Loucy (cell line): ENCODE data around the gene BOC.

Experiments used
- H2AFZ ChIP-seq: fragments of 200-600 bp; sonication (generic); 2 replicates; pipeline ENCODE4 v1.6.0; 2016; ENCODE audit warnings: antibody characterized with exemption, mild to moderate bottlenecking, low read length, moderate library complexity
- H3F3A ChIP-seq: fragments of 200-600 bp; 2 replicates; pipeline ENCODE4 v1.6.0; 2016; ENCODE audit warnings: antibody characterized with exemption, low read depth, mild to moderate bottlenecking
- H3K27me3 ChIP-seq: fragments of 200-600 bp; sonication (generic); 2 replicates; pipeline ENCODE4 v1.6.1; 2014; ENCODE audit warnings: low read length, mild to moderate bottlenecking; ENCODE audit not compliant: insufficient read depth, poor library complexity, severe bottlenecking
- H3K36me3 ChIP-seq: fragments of 200-600 bp; sonication (generic); 2 replicates; pipeline ENCODE4 v1.6.1; 2016; ENCODE audit warnings: low read length; ENCODE audit not compliant: insufficient read depth
- H3K4me1 ChIP-seq: fragments of 200-600 bp; sonication (generic); 2 replicates; pipeline ENCODE4 v1.5.1; 2014; ENCODE audit warnings: low read length, mild to moderate bottlenecking; ENCODE audit not compliant: insufficient read depth, poor library complexity, severe bottlenecking
- H3K4me2 ChIP-seq: fragments of 200-600 bp; sonication (generic); 2 replicates; pipeline ENCODE4 v1.6.0; 2014; ENCODE audit warnings: antibody characterized with exemption, low read length, low read depth, mild to moderate bottlenecking; ENCODE audit not compliant: poor library complexity, severe bottlenecking
- H3K4me3 ChIP-seq: fragments of 200-600 bp; sonication (generic); 2 replicates; pipeline ENCODE4 v1.5.1; 2014; ENCODE audit warnings: low read length, mild to moderate bottlenecking, mixed read lengths; ENCODE audit not compliant: poor library complexity, severe bottlenecking
- H3K79me2 ChIP-seq: fragments of 200-600 bp; sonication (generic); 2 replicates; pipeline ENCODE4 v1.6.1; 2014; ENCODE audit warnings: low read length; ENCODE audit not compliant: insufficient read depth
- H3K9ac ChIP-seq: fragments of 200-600 bp; sonication (generic); 2 replicates; pipeline ENCODE4 v1.6.0; 2014; ENCODE audit warnings: mild to moderate bottlenecking, low read depth, low read length, moderate library complexity; ENCODE audit not compliant: poor library complexity, severe bottlenecking
- H3K9me2 ChIP-seq: fragments of 200-600 bp; sonication (generic); replicated peaks from 2 replicates; pipeline ENCODE4 v1.6.1; 2016; ENCODE audit warnings: low read depth, low read length, mixed read lengths
- H3K9me3 ChIP-seq: fragments of 200-600 bp; sonication (generic); 2 replicates; pipeline ENCODE4 v1.6.1; 2014; ENCODE audit warnings: mild to moderate bottlenecking, antibody characterized with exemption, low read length, low read depth; ENCODE audit not compliant: insufficient read depth
- H4K20me1 ChIP-seq: fragments of 200-600 bp; sonication (generic); 2 replicates; pipeline ENCODE4 v1.6.0; 2014; ENCODE audit warnings: antibody characterized with exemption, low read length, mild to moderate bottlenecking; ENCODE audit not compliant: insufficient read depth, poor library complexity, severe bottlenecking
- CTCF ChIP-seq: fragments of 200-600 bp; sonication (generic); conservative IDR thresholded peaks from 2 replicates; pipeline ENCODE4 v1.5.1; 2014; ENCODE audit warnings: mild to moderate bottlenecking, antibody characterized with exemption, low read length
- EZH2phosphoT487 ChIP-seq: fragments of 200-600 bp; IDR thresholded peaks from 2 replicates; pipeline ENCODE4 v1.6.1; 2018; ENCODE audit warnings: antibody characterized with exemption, mild to moderate bottlenecking, moderate library complexity, borderline replicate concordance

The BOC gene

GRCh38 chr3:113272385-113272779, 61.0 kb downstream of the BOC start:
- Histone ChIP-seq H3K79me2 (no peaks in the 10 kb centered on the region), H3K9me2 (no peaks in the 10 kb centered on the region), H4K20me1 (no peaks in the 10 kb centered on the region), H3K9me3 (no peaks in the 10 kb centered on the region), H3K36me3 (no peaks in the 10 kb centered on the region), H3K9ac (no peak overlapping the region), H3K27me3 (no peaks in the 10 kb centered on the region), H3K4me2 (no peak overlapping the region), H3K4me1 (no peaks in the 10 kb centered on the region), H2AFZ (no peak overlapping the region), H3F3A (no peaks in the 10 kb centered on the region), H3K4me3 (no peak overlapping the region)
- TF ChIP-seq CTCF (no peak), EZH2phosphoT487 (no peak)

GRCh38 chr3:113273011-113273410, 61.7 kb downstream of the BOC start:
- Histone ChIP-seq H3K4me1 (no peaks in the 10 kb centered on the region), H3K9me2 (no peaks in the 10 kb centered on the region)

GRCh38 chr3:113273604-113274378, 62.4 kb downstream of the BOC start:
- Histone ChIP-seq H3K4me3 (no peak overlapping the region), H3K79me2 (no peaks in the 10 kb centered on the region), H3K27me3 (no peaks in the 10 kb centered on the region), H2AFZ (no peak overlapping the region), H3K9me3 (no peaks in the 10 kb centered on the region), H3F3A (no peaks in the 10 kb centered on the region), H4K20me1 (no peaks in the 10 kb centered on the region), H3K9ac (no peak overlapping the region), H3K4me1 (no peaks in the 10 kb centered on the region), H3K36me3 (no peaks in the 10 kb centered on the region), H3K4me2 (no peak overlapping the region), H3K9me2 (no peaks in the 10 kb centered on the region)
- no peak for TF ChIP-seq EZH2phosphoT487
- TF ChIP-seq CTCF, result no peak

More at GRCh38 chr3:113273011-113273410, 61.7 kb downstream of the BOC start:
- H3K4me3 ChIP-seq, result no peak overlapping the region
- no peaks in the 10 kb centered on the region for H3F3A ChIP-seq
- no peaks in the 10 kb centered on the region for H3K79me2 ChIP-seq
- no peak overlapping the region for H2AFZ ChIP-seq
- no peaks in the 10 kb centered on the region for H3K36me3 ChIP-seq
- H3K9ac ChIP-seq, result no peak overlapping the region
- TF ChIP-seq EZH2phosphoT487, result no peak
- no peak for TF ChIP-seq CTCF
- no peaks in the 10 kb centered on the region for H3K9me3 ChIP-seq
- H3K27me3 ChIP-seq, result no peaks in the 10 kb centered on the region
- H4K20me1 ChIP-seq, result no peaks in the 10 kb centered on the region
- H3K4me2 ChIP-seq, result no peak overlapping the region
